NT2/D1 (cell line): ENCODE results near the gene PTPRN2.
"Not testable (repeated sequence)": the region's sequence is repeated elsewhere in the genome, so short reads cannot be mapped to it uniquely, and the experiment has no call there.

ENCODE experiments used
- DNase-seq: peaks from one replicate; pipeline ENCODE4 v3.0.0-alpha.2; 2011; ENCODE audit warnings: low read depth, low spot score
- H3K27me3 ChIP-seq: 2 replicates; pipeline ENCODE4 v1.6.0; 2011; ENCODE audit warnings: mild to moderate bottlenecking; ENCODE audit not compliant: insufficient read length, insufficient read depth
- H3K36me3 ChIP-seq: 2 replicates; pipeline ENCODE4 v1.6.1; 2011; ENCODE audit warnings: mild to moderate bottlenecking, low read length, mixed read lengths; ENCODE audit not compliant: insufficient read depth, insufficient read length
- H3K4me1 ChIP-seq: 2 replicates; pipeline ENCODE4 v1.5.1; 2011; ENCODE audit not compliant: insufficient read depth, insufficient read length
- H3K4me3 ChIP-seq: 2 replicates; pipeline ENCODE4 v1.5.1; 2011; ENCODE audit warnings: low read depth; ENCODE audit not compliant: insufficient read length
- H3K9ac ChIP-seq: 2 replicates; pipeline ENCODE4 v1.6.0; 2011; ENCODE audit warnings: low read depth; ENCODE audit not compliant: insufficient read length
- H3K9me3 ChIP-seq: 2 replicates; pipeline ENCODE4 v1.5.1; 2011; ENCODE audit warnings: mild to moderate bottlenecking, low read length; ENCODE audit not compliant: insufficient read depth
- SUZ12 ChIP-seq: IDR thresholded peaks from 2 replicates; pipeline ENCODE4 v1.6.1; 2011; ENCODE audit not compliant: insufficient read length, insufficient read depth; ENCODE audit errors: extremely low read depth
- YY1 ChIP-seq: IDR thresholded peaks from 2 replicates; pipeline ENCODE4 v1.6.1; 2011; ENCODE audit not compliant: insufficient read length, insufficient read depth
- ZNF274 ChIP-seq: IDR thresholded peaks from 2 replicates; pipeline ENCODE4 v1.6.1; 2011; ENCODE audit warnings: mild to moderate bottlenecking, low read depth, low read length

The PTPRN2 gene

GRCh38 chr7:158507917-158508316 lies 79.7 kb downstream of the PTPRN2 start:
- peaks cover 2% of the 10 kb centered on the region for H3K4me1 ChIP-seq

GRCh38 chr7:158507175-158507574 lies 80.4 kb downstream of the PTPRN2 start:
- DNase-seq, H3K4me3 ChIP-seq, H3K27me3 ChIP-seq, H3K9ac ChIP-seq, H3K4me1 ChIP-seq, H3K36me3 ChIP-seq: not testable (repeated sequence)
- H3K9me3 ChIP-seq: peaks cover 24% of the 10 kb centered on the region; the same call in 1 of the 2 replicates

More at GRCh38 chr7:158507917-158508316, 79.7 kb downstream of the PTPRN2 start:
- no peak for DNase-seq
- no peaks in the 10 kb centered on the region for H3K36me3 ChIP-seq
- H3K9ac ChIP-seq: no peak overlapping the region
- peaks cover 27% of the 10 kb centered on the region; the same call in 1 of the 2 replicates for H3K9me3 ChIP-seq
- TF ChIP-seq ZNF274: no peak
- no peak for TF ChIP-seq YY1
- TF ChIP-seq SUZ12: no peak
- H3K4me3 ChIP-seq: no peak overlapping the region
- H3K27me3 ChIP-seq: no peaks in the 10 kb centered on the region

GRCh38 chr7:158506626-158507025 lies 81.0 kb downstream of the PTPRN2 start:
- no peak overlapping the region for H3K9ac ChIP-seq
- DNase-seq: no peak
- H3K27me3 ChIP-seq: no peaks in the 10 kb centered on the region
- H3K9me3 ChIP-seq: peaks cover 20% of the 10 kb centered on the region; the same call in 1 of the 2 replicates
- TF ChIP-seq ZNF274: no peak
- no peak for TF ChIP-seq SUZ12
- TF ChIP-seq YY1: no peak
- peaks cover 2% of the 10 kb centered on the region for H3K4me1 ChIP-seq
- H3K4me3 ChIP-seq: no peak overlapping the region
- H3K36me3 ChIP-seq: no peaks in the 10 kb centered on the region

DNA sequence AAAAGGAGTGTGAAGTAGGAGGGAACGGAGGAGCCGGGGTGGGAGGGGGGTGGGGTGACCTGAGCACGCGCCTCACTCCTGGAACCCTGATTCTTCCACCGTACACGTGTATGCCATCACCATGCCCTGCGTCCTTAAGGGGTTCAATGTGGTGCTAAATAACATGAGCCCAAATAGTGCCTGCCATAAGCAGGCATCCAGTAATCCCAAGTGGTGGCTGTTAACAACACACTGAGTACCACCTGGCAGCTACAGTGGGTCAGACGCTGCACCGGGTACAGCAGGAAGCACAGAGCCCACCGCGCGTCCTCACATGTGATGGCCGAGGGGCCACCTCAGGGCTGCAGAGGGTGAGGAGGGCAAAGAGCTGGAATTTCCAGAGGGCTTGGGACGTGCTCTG lies 81.9 kb downstream of the PTPRN2 start:
- no peak overlapping the region for H3K9ac ChIP-seq
- no peaks in the 10 kb centered on the region for H3K36me3 ChIP-seq
- peaks cover 4% of the 10 kb centered on the region for H3K4me1 ChIP-seq
- no peaks in the 10 kb centered on the region for H3K27me3 ChIP-seq
- no peak for DNase-seq
- no peak overlapping the region for H3K4me3 ChIP-seq
- TF ChIP-seq YY1 (no peak), SUZ12 (no peak), ZNF274 (no peak)
- H3K9me3 ChIP-seq: peaks cover 14% of the 10 kb centered on the region; the same call in 1 of the 2 replicates

GRCh38 chr7:158502068-158502750 lies 85.4 kb downstream of the PTPRN2 start:
- Histone ChIP-seq H3K4me3 (no peak overlapping the region), H3K9me3 (peaks cover 14% of the 10 kb centered on the region; the same call in 1 of the 2 replicates), H3K4me1 (peaks cover 2% of the 10 kb centered on the region), H3K36me3 (no peaks in the 10 kb centered on the region), H3K9ac (no peak overlapping the region), H3K27me3 (no peaks in the 10 kb centered on the region)
- TF ChIP-seq SUZ12: no peak
- no peak for TF ChIP-seq ZNF274
- TF ChIP-seq YY1: no peak
- no peak for DNase-seq

DNA sequence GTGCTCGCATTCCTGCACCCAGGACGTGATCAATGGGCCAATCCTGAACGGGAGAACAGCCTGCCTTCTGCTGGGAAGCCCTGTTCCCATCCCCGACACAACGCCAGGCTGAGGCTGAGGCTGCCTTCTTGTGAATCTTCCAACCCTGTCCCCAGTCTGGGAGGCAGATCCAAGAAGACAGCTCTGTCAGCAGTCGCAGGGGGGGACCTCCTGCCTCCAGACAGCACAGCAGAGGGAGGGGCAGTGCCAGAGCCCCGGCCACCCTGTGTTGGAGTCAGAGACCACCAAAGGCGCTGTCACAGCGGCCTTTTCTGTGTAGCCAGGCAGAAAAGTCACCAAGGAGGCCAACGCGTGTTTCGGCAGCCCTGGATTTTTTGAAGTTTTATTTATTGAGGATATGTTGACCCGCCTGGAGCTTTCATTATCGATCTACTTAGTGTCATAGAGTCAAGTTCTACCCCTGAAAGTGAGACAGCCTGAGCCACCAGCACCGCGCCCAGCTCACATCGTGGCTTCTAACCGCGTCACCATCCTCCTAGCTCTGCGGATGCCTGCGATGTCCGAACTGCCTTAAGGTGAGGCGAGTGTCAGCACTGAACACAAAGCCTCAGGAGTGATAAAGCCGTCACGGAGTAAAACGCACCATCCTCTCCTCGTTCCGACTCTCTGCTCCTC lies 86.1 kb downstream of the PTPRN2 start:
- Histone ChIP-seq H3K4me3 (no peak overlapping the region), H3K27me3 (no peaks in the 10 kb centered on the region), H3K36me3 (no peaks in the 10 kb centered on the region), H3K4me1 (peaks cover 2% of the 10 kb centered on the region), H3K9ac (no peak overlapping the region), H3K9me3 (peaks cover 14% of the 10 kb centered on the region; the same call in 1 of the 2 replicates)
- TF ChIP-seq YY1 (no peak), SUZ12 (no peak), ZNF274 (no peak)
- no peak for DNase-seq

DNA sequence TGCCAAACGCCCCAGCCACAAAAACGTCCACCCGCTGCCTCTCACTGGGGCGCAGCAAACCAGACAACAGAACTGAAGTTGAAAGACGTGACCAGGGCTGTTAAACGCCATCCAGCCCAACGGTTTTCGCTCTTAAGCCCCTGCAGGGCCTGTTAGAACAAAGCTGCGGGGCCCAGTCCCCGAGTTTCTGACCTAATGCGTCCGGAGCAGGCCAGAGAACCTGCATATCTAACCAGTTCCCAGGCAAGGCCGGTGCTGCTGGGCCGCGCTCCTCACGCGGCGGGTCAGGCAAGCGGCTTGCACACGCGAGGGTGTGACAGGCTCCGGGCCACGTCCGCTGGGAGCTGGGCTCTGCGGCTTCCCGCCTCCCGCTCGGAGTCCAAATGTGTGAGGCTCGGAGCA lies 87.0 kb downstream of the PTPRN2 start:
- no peak for TF ChIP-seq ZNF274
- no peak for TF ChIP-seq YY1
- no peak for TF ChIP-seq SUZ12
- no peak overlapping the region for H3K4me3 ChIP-seq
- H3K9ac ChIP-seq: peak overlapping the region; percentile 12
- H3K36me3 ChIP-seq: no peaks in the 10 kb centered on the region
- DNase-seq: no peak
- H3K27me3 ChIP-seq: no peaks in the 10 kb centered on the region
- peaks cover 2% of the 10 kb centered on the region for H3K4me1 ChIP-seq
- peaks cover 9% of the 10 kb centered on the region; the same call in 1 of the 2 replicates for H3K9me3 ChIP-seq
